T-helper 1 cell treated with Interleukin-12 subunit alpha and Interleukin-12 subunit beta and Interleukin-4 antibody, amounts not matched to agents 30 μg/mL and 1 μg/mL, for 36 hours (primary cell): Measurements from ENCODE around the gene HOXD13.

Experiments
- H3K27ac Mint-ChIP-seq: one replicate; pipeline ENCODE4 v1.8.0; 2021; ENCODE audit warnings: mild to moderate bottlenecking, mixed read lengths
- H3K27me3 Mint-ChIP-seq: one replicate; pipeline ENCODE4 v1.8.0; 2021; ENCODE audit warnings: low read depth, mixed read lengths
- H3K36me3 Mint-ChIP-seq: one replicate; pipeline ENCODE4 v1.8.0; 2021; ENCODE audit warnings: low read depth, mixed read lengths
- H3K4me1 Mint-ChIP-seq: one replicate; pipeline ENCODE4 v1.8.0; 2021; ENCODE audit warnings: low read depth, mixed read lengths
- H3K4me3 Mint-ChIP-seq: one replicate; pipeline ENCODE4 v1.8.0; 2021; ENCODE audit warnings: mild to moderate bottlenecking, moderate library complexity, mixed read lengths
- H3K9me3 Mint-ChIP-seq: one replicate; pipeline ENCODE4 v1.8.0; 2021; ENCODE audit warnings: mixed read lengths

Gene HOXD13

GRCh38 chr2:176114120-176114929, 21.8 kb downstream of the HOXD13 start:
- Mint-ChIP-seq H3K27ac (no peak overlapping the region), H3K9me3 (peaks cover 6% of the 10 kb centered on the region), H3K36me3 (peaks cover 2% of the 10 kb centered on the region), H3K4me1 (peaks cover 8% of the 10 kb centered on the region), H3K4me3 (no peak overlapping the region), H3K27me3 (peaks cover 95% of the 10 kb centered on the region)

GRCh38 chr2:176114930-176115625, 22.6 kb downstream of the HOXD13 start:
- Mint-ChIP-seq H3K27me3 (peaks cover 95% of the 10 kb centered on the region), H3K36me3 (peaks cover 2% of the 10 kb centered on the region), H3K27ac (no peak overlapping the region), H3K9me3 (peaks cover 3% of the 10 kb centered on the region), H3K4me1 (peaks cover 9% of the 10 kb centered on the region), H3K4me3 (no peak overlapping the region)

DNA sequence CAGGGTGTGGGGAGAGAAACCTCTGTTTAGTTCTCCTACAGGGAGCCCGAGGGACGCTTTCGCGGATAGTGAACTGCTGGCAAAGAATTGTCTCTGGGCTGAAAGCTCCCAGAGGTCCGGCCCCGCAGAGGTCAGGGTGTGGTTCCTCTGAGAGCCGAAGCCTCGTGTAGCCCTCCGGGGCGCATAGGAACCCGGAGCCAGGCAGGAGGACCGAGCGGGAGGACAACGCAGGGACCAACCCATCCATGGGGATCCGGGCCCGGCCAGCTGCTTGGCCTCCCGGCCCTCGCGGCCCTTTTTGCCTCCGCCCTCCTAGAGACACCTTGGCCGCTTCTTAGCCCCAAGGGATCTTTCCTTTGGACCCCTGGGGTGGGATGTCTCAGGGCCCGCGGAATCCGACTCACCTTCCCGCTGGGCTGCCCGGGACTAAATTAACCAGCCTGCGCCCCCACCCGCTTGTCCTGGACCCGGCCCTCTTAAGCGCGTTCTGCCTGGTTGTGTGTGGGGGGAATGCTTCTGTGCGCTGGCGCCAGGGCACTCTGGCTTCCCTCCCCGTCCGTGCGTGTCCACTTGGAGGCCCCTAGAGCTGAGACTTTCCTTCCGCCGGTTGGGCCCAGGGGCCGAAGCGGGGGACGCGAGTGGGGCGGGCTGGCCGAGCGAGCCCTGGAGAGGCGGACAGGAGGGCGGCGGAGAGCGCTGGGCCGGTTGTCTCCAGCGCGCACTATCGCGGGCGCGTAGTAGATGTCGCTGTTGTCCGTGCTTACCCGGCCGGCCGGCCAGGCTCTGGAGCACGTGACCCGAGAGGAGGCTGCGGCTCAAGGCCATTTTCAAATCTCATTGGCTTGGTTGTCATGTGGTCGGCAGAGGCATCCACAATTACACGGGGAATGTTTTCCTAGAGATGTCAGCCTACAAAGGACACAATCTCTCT, 23.6 kb downstream of the HOXD13 start, which contains the start of gene HOXD10:
Gene HOXD10, plus strand, starts transcription at position 896 of the 931 bp plus-strand sequence. CDS start 56 bp downstream, outside the sequence.
- H3K27ac Mint-ChIP-seq: no peak within 1 kb of the TSS
- peaks cover 9% of the 10 kb centered on the region for H3K4me1 Mint-ChIP-seq
- H3K9me3 Mint-ChIP-seq: peaks cover 3% of the 10 kb centered on the region
- peaks cover 95% of the 10 kb centered on the region for H3K27me3 Mint-ChIP-seq
- no peak within 1 kb of the TSS for H3K4me3 Mint-ChIP-seq
- peaks cover 2% of the 10 kb centered on the region for H3K36me3 Mint-ChIP-seq

- Mint-ChIP-seq H3K4me1 (peaks cover 9% of the 10 kb centered on the region), H3K4me3 (no peak overlapping the region), H3K27ac (no peak overlapping the region), H3K9me3 (peaks cover 3% of the 10 kb centered on the region), H3K27me3 (peaks cover 88% of the 10 kb centered on the region), H3K36me3 (peaks cover 2% of the 10 kb centered on the region)
These were observed 24.8 kb downstream of the HOXD13 start for GRCh38 chr2:176117162-176117822.

- Mint-ChIP-seq H3K36me3 (peaks cover 2% of the 10 kb centered on the region), H3K4me1 (peaks cover 9% of the 10 kb centered on the region), H3K9me3 (peaks cover 3% of the 10 kb centered on the region), H3K27me3 (peaks cover 85% of the 10 kb centered on the region), H3K27ac (no peak overlapping the region), H3K4me3 (no peak overlapping the region)
These were observed 25.4 kb downstream of the HOXD13 start for GRCh38 chr2:176117823-176118371.

DNA sequence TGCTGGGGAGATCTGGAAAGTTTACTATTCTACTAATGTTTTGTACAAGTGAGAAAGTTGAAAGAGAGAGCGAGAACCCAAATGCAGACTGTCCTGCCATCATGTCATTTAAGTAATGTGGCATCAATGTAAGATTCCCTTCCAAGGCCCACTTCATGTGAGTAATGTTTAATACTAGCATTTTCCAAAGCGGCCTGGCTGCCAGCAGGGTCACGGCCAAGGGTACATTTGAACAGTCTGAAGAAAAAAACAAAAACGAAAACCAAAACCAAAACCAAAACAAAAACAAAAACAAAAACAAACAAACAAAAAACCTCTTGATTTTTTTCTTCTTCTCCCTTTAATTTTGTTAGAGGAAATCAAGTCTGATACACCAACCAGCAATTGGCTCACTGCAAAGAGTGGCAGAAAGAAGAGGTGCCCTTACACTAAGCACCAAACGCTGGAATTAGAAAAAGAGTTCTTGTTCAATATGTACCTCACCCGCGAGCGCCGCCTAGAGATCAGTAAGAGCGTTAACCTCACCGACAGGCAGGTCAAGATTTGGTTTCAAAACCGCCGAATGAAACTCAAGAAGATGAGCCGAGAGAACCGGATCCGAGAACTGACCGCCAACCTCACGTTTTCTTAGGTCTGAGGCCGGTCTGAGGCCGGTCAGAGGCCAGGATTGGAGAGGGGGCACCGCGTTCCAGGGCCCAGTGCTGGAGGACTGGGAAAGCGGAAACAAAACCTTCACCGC, 26.2 kb downstream of the HOXD13 start:
- peaks cover 84% of the 10 kb centered on the region for H3K27me3 Mint-ChIP-seq
- H3K4me3 Mint-ChIP-seq: peak overlapping the region; percentile 56
- peaks cover 2% of the 10 kb centered on the region for H3K36me3 Mint-ChIP-seq
- peaks cover 9% of the 10 kb centered on the region for H3K4me1 Mint-ChIP-seq
- peak overlapping the region; percentile 46 for H3K27ac Mint-ChIP-seq
- H3K9me3 Mint-ChIP-seq: peaks cover 3% of the 10 kb centered on the region

DNA sequence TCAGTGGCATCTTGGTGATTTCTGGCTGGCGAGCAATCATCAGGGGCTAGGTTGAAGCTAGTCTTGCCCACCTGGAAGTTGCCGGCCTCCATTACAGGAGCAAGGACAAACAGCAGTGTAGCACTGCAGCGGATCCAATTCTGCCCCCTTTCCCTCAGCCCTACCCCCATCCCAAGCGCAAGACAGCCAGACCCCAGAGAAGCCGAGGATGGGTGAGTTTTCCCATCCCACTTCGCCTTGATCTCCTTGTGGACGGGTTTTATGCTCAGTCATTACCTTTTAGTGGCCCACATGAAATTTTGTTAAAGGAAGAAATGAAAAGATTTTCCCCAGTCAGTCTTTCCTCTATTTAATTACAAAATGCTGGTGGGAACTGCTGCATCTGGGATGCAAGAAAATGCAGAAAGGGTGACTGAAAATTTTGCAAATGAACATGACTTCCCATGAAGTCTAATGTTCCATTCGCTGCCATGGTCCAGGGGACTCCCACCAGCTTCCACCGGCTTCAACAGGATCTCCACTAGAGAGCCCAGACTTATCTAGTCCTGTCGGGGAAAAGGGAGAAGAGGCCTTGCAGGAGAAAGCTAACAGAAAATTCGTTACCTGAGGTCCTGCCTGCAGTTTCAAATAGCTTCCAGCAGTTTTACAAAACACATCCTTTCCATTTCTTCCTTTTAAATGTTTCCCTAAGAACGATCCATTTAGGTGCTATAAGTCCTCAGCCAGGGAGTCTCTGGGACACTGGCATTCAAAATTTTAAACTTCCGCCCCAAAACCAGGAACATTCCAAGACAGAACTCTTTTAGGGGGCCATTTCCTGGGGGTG, 28.1 kb downstream of the HOXD13 start:
- Mint-ChIP-seq H3K27ac (no peak overlapping the region), H3K36me3 (peaks cover 2% of the 10 kb centered on the region)

DNA sequence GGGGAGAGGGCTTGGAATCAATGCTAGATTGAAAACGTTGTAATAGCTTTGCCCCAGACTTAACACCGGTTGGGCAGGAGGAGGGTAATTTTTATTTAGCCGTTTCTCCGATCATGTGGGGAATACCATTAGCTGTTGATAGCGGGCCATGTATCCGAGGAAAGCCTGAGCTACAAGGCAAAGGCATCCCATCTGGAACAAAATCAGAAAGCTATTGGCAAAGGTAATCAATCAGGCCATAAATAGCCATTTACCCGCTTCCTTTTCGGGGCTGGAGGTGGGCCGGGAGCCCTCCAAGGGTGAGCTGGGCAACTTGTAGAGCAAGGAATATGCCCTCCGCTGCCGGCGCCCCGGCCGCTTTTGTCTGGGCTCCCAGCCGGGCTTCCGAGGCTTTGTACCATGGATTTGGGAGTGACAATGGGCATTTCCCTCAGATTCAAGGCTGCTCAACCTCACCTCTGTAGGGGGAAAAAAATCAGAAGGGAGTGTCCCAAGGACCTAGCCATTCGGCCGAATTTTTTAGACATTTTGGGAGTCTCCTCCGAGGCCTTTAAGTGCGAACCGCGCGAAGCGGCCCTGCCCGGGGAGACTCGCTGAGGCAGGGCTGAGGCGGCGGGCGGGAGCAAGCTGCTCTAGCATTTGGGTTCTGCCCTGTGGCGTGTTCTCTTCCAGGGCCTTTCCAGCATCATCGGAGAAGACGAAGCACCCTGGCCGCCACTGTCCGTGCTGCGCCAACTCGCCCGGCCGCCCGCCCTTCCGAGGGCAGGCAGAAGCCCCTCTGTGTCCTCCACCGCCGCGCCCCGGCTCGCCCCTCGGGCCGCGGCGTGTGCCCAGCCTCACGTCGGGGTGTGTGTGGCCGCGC, 28.9 kb downstream of the HOXD13 start:
- H3K4me3 Mint-ChIP-seq: no peak overlapping the region
- peaks cover 9% of the 10 kb centered on the region for H3K4me1 Mint-ChIP-seq
- H3K27ac Mint-ChIP-seq: no peak overlapping the region
- peaks cover 3% of the 10 kb centered on the region for H3K9me3 Mint-ChIP-seq
- H3K27me3 Mint-ChIP-seq: peaks cover 88% of the 10 kb centered on the region
- H3K36me3 Mint-ChIP-seq: peaks cover 2% of the 10 kb centered on the region

More for the DNA sequence above, 28.1 kb downstream of the HOXD13 start:
- Mint-ChIP-seq H3K27me3 (peaks cover 86% of the 10 kb centered on the region), H3K9me3 (peaks cover 3% of the 10 kb centered on the region), H3K4me3 (no peak overlapping the region), H3K4me1 (peaks cover 9% of the 10 kb centered on the region)

- H3K9me3 Mint-ChIP-seq: peaks cover 3% of the 10 kb centered on the region
- no peak overlapping the region for H3K4me3 Mint-ChIP-seq
- peak overlapping the region; percentile 49 for H3K27ac Mint-ChIP-seq
- H3K4me1 Mint-ChIP-seq: peaks cover 9% of the 10 kb centered on the region
- peaks cover 2% of the 10 kb centered on the region for H3K36me3 Mint-ChIP-seq
- peaks cover 88% of the 10 kb centered on the region for H3K27me3 Mint-ChIP-seq
These were observed 29.6 kb downstream of the HOXD13 start for GRCh38 chr2:176122052-176122682.

GRCh38 chr2:176122683-176123410, 30.3 kb downstream of the HOXD13 start, which contains the start of gene HOXD9:
Gene HOXD9 (plus strand): TSS chr2:176122719. CDS start chr2:176122769, 50 bp downstream.
- Mint-ChIP-seq H3K4me3 (no peak within 1 kb of the TSS), H3K27ac (peak within 1 kb of the TSS; percentile 49)

More at GRCh38 chr2:176122683-176123410, 30.3 kb downstream of the HOXD13 start, which contains the start of gene HOXD9:
- Mint-ChIP-seq H3K27me3 (peaks cover 89% of the 10 kb centered on the region), H3K9me3 (peaks cover 3% of the 10 kb centered on the region), H3K36me3 (peaks cover 2% of the 10 kb centered on the region), H3K4me1 (peaks cover 9% of the 10 kb centered on the region)
